HG02870 (cell line): ENCODE measurements around the gene SLC44A5.
"Not testable (repeated sequence)": the region's sequence is repeated elsewhere in the genome, so short reads cannot be mapped to it uniquely, and the experiment has no call there.

Experiments
- ATAC-seq: cut with Tn5 transposase; IDR thresholded peaks from one replicate; pipeline ENCODE4 v1.9.1; 2021; ENCODE audit warnings: mild to moderate bottlenecking, moderate library complexity; ENCODE audit not compliant: unreplicated experiment

SLC44A5 gene

DNA sequence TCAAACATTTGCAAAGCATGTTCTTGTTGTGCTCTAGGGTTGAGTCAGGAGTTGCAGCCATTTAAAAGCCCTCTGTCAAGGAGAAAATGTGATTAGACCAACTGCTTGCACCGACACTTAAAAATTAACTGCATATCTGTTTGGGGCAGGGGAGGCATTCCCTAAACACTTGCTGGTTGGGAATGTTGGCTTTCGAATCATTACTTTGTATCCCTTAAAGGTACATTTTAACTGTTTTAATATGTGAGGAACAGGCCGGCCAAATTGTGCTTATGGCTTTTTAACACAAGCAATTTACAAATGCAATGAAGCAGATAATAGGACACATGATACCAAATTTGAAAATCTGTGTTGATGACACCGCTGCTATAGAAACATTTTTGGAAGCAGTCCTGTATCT lies 317.6 kb downstream of the SLC44A5 start:
- no peak for ATAC-seq

DNA sequence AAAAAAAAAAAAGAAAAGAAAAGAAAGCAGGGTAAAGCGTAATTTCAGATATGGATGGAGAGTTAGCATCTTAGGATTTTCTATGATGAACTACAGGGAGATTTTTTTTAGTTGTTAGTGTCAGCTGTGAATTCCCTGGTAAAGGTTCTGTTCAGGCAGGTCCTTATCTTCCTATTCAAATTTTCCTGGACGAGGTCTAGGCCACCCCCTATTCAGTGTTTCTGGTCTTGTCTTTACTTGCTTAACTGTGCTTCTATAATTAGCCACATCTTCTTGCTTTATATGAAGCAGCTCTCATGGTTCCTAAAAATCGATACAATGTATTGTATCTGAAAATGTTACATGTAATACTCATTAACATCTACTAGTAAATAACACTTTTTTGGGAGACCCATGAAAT lies 318.9 kb downstream of the SLC44A5 start:
- ATAC-seq = no peak

DNA sequence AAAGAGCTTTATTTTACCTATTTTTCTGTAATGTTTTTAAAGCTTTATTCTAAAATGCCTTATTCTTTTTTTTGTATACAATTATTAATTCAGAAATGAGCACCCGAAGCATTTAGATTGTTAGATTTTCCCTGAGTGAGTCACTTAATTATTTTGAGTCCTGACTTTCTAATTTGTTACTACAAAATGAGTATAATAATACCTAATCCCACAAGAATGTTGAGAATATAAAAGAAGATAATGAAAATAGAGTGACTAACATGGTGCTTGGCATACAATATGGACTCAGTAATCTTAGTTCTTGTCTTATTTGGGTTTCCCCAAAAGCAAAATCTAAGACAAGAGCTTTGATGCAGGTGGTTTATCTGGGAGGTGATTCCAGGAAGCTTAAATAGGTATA lies 334.5 kb downstream of the SLC44A5 start:
- ATAC-seq = no peak

DNA sequence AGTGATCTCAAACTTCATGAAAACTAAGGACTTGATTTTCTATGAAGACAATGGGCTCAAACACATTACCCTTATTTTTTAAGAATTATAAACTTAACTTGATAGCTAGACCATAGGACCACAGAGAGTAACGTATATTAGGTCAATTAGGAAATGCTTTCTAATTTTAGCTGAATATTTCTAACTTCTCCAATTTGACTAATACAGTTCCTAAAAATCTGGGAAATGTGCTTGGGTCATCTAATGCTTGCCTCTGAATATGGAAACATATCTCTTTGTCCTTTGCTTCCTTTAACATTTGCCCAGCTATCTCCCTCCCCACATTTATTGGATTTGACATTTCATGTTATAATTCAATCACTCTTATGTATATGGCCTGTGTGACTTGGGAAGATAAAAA lies 335.3 kb downstream of the SLC44A5 start:
- ATAC-seq = no peak

DNA sequence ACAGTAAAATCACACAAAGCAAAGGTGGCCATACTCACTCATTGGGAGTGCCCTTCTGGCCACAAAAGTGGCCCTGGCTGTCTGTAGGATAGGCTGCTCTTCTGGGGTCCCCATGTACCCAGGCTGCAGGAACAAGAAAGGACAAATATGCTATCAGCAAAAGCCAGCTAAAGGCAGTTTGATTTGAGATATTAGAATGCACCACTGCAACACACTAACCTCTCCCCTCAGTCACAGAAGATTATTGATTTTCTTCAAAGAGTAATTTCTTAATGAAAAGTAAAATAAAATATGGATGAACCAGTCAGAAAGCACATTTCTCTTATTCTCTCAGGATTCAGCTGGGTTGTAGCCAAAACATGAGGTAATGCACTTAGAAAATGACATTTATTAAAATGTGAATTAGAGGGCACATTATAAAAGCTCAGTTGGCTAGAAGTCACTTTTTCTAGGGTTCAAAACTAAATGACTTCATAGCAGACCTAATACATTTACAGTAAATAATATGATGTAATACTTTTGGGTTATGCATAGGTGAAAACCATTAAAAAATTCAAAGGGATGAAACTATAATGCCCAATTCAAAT lies 335.9 kb downstream of the SLC44A5 start:
- no peak for ATAC-seq

DNA sequence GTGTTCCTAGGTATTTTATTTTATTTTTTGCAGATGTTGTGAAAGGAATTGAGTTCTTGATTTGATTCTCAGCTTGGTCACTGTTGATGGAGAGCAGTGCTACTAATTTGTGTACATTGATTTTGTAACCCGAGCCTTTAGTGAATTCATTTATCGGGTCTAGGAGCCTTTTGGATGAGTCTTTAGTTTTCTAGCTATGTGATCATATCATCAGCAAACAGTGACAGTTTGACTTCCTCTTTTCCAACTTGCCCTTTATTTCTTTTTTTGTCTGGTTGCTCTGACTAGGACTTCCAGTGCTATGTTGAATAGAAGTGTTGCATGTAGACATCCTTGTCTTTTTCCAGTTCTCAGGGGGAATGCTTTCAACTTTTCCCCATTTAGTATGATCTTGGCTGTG lies 337.8 kb downstream of the SLC44A5 start:
- ATAC-seq = no peak

DNA sequence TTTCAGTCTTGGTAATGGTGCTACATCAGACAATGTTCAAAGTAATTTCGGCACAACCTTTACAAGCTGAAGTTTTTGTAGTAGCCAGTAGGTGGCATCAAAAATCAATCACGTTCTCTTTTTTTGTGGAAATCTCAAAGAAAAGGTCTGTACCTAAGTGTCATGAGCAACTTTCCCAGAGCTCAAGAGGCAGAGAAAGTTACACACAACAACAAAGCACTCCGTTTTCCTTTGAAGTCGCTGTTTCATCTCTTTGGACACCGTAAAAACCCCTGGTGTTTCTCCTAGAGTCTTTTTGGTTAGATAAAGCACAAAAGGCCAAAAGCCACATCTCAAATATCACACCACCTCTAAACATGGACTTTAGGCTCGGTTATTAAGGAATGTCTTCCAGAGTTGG lies 345.1 kb downstream of the SLC44A5 start:
- ATAC-seq = peak; percentile 88

DNA sequence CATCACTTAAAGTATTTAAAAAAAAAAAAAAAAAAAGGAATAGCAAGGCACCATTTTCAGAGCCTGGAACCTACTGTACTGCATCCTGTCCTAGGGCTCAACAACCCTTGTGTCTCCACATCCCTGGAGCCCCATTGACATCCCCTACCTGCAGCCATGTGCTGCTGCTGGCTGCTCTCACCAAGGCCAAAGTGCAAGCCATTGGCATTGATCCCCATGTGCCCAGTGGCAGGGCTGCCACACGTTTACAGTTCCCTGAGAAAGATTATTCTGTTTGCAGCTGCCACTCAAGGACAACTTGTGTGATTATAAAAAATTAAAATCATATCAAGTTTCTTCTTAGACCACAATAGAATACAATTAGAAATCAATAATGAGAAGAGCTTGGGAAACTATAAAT lies 346.8 kb downstream of the SLC44A5 start:
- no peak for ATAC-seq

DNA sequence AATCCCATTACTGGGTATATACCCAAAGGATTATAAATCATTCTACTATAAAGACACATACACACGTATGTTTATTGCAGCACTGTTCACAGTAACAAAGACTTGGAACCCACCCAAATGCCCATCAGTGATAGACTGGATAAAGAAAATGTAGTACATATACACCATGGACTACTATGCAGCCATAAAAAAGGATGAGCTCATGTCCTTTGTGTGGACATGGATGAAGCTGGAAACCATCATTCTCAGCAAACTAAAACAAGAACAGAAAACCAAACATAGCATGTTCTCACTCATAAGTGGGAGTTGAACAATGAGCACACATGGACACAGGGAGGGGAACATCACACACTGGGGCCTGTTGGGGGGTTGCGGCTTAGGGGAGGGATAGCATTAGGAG lies 347.3 kb downstream of the SLC44A5 start:
- not testable (repeated sequence) for ATAC-seq

DNA sequence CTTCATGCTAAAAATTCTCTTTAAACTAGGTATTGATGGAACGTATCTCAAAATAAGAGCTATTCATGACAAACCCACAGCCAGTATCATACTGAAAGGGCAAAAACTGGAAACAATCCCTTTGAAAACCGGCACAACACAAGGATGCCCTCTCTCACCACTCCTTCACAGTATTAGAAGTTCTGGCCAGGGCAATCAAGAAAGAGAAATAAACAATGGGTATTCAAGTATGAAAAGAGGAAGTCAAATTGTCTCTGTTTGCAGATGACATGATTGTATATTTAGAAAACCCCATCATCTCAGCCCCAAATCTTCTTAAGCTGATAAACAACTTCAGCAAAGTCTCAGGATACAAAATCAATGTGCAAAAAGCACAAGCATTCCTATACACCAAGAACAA lies 349.0 kb downstream of the SLC44A5 start:
- not testable (repeated sequence) for ATAC-seq

DNA sequence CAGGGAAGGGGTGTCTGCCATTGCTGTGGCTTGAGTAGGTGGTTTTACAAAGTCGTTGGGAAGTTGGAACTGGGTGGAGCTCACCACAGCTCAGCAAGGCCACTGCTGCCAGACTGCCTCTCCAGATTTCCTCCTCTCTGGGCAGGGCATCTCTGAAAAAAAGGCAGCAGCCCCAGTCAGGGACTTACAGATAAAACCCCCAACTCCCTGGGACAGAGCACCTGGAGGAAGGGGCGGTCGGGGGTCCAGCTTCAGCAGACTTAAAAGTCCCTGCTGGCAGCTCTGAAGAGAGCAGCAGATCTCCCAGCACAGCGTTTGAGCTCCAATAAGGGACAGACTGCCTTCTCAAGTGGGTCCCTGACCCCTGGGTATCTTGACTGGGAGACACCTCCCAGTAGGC lies 352.6 kb downstream of the SLC44A5 start:
- no peak for ATAC-seq

DNA sequence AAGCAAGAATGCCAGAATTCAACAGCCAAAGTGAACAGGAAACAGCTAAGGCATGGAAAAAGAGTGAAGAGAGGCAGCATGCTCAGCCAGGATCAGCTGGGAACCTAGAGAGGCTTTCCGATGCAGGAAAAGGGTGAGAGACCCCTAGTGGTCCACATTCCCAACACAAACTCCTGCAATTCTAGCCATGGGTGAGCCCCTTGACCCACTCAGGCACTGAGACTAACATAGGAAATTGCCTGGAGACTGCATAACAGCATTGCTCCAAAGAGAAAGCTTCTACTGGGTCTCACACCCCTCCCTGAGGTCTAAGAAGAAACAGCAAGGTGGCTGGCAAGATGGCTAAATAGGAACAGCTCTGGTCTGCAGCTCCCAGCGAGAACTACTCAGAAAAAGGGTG lies 353.5 kb downstream of the SLC44A5 start:
- ATAC-seq = no peak

DNA sequence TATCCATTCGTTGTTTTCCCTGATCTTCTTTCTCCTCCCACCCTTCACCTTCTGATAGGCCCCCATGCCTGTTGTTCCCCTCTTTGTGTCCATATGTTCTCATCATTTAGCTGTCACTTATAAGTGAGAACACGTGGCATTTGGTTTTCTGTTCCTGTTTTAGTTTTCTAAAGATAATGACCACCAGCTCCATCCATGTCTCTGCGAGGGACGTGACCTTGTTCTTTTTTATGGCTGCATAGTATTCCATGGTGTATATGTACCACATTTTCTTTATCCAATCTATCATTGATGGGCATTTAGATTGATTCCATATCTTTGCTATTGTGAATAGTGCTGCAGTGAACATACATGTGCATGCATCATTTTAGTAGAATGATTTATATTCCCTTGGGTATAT lies 360.8 kb downstream of the SLC44A5 start:
- ATAC-seq = not testable (repeated sequence)

DNA sequence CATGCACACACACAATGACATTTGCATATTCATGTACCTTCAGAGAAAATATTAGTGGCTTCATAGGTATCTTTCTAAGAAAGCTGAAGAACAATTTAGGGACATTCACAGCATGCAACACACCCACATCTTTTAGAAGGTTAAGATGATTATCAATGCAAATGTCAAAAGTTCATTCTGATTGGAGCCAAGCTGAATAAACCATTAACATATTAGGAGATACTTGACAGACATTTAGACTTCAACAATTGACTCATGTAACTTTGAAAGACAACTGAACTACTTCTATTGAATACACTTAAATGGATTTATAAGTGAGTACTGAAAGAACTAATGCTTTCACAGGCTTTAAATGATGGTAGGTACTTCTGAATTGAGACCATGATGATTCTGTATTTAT lies 365.7 kb downstream of the SLC44A5 start:
- no peak for ATAC-seq

DNA sequence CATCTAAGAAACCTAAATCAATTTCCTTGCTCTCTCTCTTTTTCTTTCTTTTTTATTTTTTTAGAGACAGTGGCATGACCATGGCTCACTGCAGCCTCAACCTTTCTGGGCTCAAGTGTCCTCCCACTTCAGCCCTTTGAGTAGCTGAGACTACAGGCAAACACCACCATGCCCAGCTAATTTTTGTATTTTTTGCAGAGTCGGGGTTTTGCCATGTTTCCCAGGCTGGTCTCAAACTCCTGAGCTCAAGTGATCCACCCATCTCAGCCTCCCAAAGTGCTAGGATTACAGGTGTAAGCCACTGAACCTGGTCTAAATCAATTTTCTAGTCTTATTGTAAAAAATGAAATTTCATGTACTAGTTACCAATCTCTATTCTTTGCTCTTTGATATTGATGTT lies 367.8 kb downstream of the SLC44A5 start:
- no peak for ATAC-seq

DNA sequence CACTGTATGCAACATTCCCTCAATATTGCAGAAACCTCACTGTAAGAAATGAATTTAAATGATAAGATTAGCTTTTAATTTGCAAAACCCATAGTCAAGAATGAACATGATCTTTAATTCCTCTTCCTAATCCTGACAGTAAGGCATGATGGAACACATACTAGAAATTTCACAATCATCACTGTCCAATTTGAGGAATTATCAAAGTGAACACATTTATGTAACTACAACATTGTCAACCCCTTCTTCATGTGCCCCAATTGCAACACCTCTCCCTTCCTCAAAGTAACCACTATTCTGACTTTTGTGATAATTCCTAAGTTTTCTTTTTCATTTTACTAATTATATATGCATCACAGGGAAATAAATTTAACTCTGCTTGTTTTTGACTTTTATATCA lies 373.6 kb downstream of the SLC44A5 start:
- no peak for ATAC-seq

DNA sequence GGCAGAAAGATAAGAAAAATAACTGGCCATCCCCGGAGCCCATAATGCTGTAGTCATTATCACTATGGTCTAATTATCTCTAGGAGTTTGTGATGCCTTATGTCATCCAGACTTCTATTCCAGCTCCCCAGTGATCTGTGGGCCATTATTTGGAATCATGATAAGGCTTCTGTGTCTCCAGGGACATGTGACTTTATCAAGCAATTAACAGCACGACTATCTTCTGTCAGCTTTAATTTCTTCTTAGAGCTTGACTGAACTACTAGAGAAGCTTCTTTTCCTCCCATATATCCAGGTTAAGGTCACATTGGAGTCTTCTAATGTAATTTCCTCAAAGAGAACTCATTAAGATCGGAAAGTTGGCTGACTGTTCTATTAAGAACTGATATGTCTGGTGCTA lies 376.4 kb downstream of the SLC44A5 start:
- ATAC-seq = no peak

DNA sequence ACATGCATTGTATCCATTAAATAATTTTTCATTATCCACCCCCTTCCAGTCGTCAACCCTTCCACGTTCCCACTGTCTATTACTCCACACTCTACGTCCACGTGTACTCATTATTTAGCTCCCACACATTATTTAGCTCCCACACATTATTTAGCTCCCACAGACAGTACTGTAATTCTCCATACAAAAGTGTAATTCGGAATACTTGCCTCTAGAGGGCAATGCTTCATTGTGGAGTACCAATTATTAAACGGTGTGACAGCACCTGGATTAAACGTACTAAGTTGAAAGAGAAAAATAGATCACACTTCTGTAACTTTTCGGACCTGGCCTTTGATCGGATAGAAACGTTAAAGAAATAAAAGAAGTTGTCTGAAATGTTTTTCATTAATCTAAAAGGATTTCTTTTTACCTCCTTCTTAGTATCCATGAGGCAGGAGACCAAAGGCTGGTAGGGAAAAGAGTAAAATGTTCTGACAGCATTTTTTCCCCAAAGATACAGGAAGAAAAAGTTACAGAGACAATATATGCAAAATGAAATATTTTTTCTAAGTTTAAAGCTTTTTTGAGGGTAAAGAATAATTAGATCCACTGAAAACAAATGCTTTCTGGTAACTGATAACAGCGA lies 377.5 kb downstream of the SLC44A5 start:
- ATAC-seq = peak; percentile 92

DNA sequence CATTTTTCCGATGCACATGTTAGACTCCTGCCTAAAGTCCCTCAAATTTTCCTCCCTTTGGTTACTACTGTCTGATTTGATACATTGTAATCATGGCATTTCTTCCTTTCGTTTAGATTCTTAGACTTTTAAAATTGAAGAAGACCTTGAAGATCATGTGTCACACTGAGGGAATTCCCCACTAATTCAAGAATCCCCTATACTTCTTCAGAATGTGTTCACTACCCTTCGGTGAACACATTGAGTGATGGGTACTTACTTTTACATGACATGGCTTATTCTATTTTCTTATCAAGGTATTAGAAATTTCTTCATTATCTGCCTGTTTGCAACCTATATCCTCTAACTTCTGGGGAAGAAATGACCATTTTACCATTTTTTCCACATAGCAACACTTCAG lies 390.8 kb downstream of the SLC44A5 start:
- no peak for ATAC-seq

DNA sequence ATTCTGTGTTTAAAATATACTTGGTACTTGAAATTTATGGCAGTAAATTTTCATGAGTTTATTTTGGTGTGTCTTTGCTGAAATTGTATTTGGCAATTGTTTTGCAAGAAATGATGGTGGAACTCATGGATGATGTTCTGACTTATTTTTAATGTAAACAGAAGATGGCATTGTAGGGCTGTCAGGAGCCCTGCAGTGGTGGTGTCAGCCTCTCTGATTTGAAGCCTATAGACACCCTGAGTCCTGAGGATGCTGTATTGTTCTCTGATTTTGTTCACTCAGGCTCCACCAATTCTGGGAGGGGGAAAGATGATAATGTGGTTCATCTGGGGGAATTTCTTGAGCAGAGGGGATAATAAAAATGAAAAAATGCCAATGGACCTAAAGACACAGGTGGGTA lies 396.9 kb downstream of the SLC44A5 start:
- no peak for ATAC-seq

DNA sequence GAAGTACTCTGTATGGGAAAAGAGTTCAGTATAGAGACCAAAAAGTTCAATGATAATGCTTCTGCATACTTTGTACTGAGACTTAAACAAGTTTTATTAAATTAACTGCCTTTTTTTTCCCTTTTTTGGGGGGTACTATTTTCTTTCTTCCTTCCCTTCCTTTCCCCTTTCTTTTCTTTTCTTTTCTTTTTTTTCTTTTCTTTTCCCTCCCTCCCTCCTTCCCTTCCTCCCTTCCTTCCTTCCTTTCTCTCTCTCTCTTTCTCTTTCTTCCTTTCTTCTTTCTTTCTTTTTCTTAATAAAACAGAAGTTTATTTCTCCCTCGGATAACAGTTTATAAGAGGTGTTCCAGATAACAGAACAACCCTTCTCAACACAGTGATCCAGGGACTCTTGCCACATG lies 399.3 kb downstream of the SLC44A5 start:
- ATAC-seq = no peak

DNA sequence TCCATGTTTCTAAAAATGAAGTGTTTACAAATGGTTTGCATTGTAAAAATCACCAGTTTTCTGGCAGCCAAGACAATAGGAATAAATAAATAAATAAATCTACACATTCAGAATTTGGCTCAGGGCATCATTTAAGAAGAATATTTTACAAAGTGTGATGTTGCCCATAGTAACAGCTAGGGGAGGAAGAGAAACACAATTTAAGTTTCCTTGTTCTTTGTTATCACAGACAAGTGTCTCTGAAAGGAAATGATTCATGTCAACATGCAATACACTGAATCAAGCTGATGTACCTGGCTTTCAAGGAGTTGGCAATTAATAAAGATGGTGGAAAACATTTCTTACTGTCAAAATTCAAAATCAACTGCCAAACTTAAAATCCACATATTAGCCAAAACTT lies 402.1 kb downstream of the SLC44A5 start:
- no peak for ATAC-seq
